ENCODE data around the gene FOXD1. TPM values are rescaled to one million over a fixed set of nuclear protein-coding genes. Genes with fewer than 3 reads are reported as not detected.

Gene FOXD1
- total RNA-seq, 1 experiment from 2014 or later = 50.9 TPM

- ChIA-PET POLR2A (interaction anchor here (0.6 to 2.5 kb wide), 4 partner anchors 56 to 285 kb away, joined by 3 to 7 read pairs (median 3); partner anchors contain the start of gene BTF3), CTCF (interaction anchor here (1.1 to 3.7 kb wide), 3 partner anchors 9 to 226 kb away, joined by 3 to 26 read pairs (median 8); no protein-coding TSS in a partner anchor)
- no peak for TF ChIP-seq CTCF (IDR thresholded peaks at IDR 0.05; ENCODE audit: unreplicated experiment)
- Mint-ChIP-seq H3K36me3 (ENCODE audit: insufficient read depth, unreplicated experiment) (peaks cover 14% of the 10 kb centered on the region), H3K27ac (ENCODE audit: low read depth, unreplicated experiment) (no peak overlapping the region), H3K9me3 (ENCODE audit: unreplicated experiment) (no peaks in the 10 kb centered on the region), H3K4me1 (ENCODE audit: insufficient read depth, unreplicated experiment) (peaks cover 14% of the 10 kb centered on the region), H3K4me3 (ENCODE audit: unreplicated experiment) (no peak overlapping the region), H3K27me3 (ENCODE audit: insufficient read depth, unreplicated experiment) (no peaks in the 10 kb centered on the region)
- no peak for DNase-seq (ENCODE audit: unreplicated experiment)
- intact Hi-C loops (cut with micrococcal nuclease) = no loop called here
- BruUV-seq (replicated peaks) = no TSS peak
Measured at GRCh38 chr5:73442231-73442811, 6.3 kb downstream of the FOXD1 start.

- no peak overlapping the region for H3K27ac Mint-ChIP-seq (ENCODE audit: low read depth, unreplicated experiment)
- peaks cover 14% of the 10 kb centered on the region for H3K36me3 Mint-ChIP-seq (ENCODE audit: insufficient read depth, unreplicated experiment)
- H3K9me3 Mint-ChIP-seq (ENCODE audit: unreplicated experiment) = no peaks in the 10 kb centered on the region
- POLR2A ChIA-PET = interaction anchor here (2.5 kb wide), 1 partner anchor 57 kb away, joined by 7 read pairs; the partner anchor contains the start of gene BTF3
- CTCF ChIA-PET = interaction anchor here (0.6 to 3.7 kb wide), 6 partner anchors 10 to 1613 kb away, joined by 3 to 26 read pairs (median 4); no protein-coding TSS in a partner anchor
- BruUV-seq (replicated peaks) = no TSS peak
- TF ChIP-seq CTCF (IDR thresholded peaks at IDR 0.05; ENCODE audit: unreplicated experiment) = no peak
- no peak overlapping the region for H3K4me3 Mint-ChIP-seq (ENCODE audit: unreplicated experiment)
- DNase-seq (ENCODE audit: unreplicated experiment) = no peak
- intact Hi-C loops (cut with micrococcal nuclease) = no loop called here
- no peaks in the 10 kb centered on the region for H3K27me3 Mint-ChIP-seq (ENCODE audit: insufficient read depth, unreplicated experiment)
- H3K4me1 Mint-ChIP-seq (ENCODE audit: insufficient read depth, unreplicated experiment) = peaks cover 14% of the 10 kb centered on the region
Measured at GRCh38 chr5:73441378-73441777, 7.2 kb downstream of the FOXD1 start.

GRCh38 chr5:73440262-73440661 is 8.3 kb downstream of the FOXD1 start:
- Mint-ChIP-seq H3K27me3 (ENCODE audit: insufficient read depth, unreplicated experiment) (no peaks in the 10 kb centered on the region), H3K4me3 (ENCODE audit: unreplicated experiment) (no peak overlapping the region), H3K9me3 (ENCODE audit: unreplicated experiment) (no peaks in the 10 kb centered on the region), H3K27ac (ENCODE audit: low read depth, unreplicated experiment) (no peak overlapping the region), H3K4me1 (ENCODE audit: insufficient read depth, unreplicated experiment) (peaks cover 14% of the 10 kb centered on the region), H3K36me3 (ENCODE audit: insufficient read depth, unreplicated experiment) (peaks cover 14% of the 10 kb centered on the region)
- intact Hi-C loops (cut with micrococcal nuclease) = no loop called here
- no peak for DNase-seq (ENCODE audit: unreplicated experiment)
- POLR2A ChIA-PET = interaction anchor here (2.5 kb wide), 1 partner anchor 58 kb away, joined by 7 read pairs; the partner anchor contains the start of gene BTF3
- no peak for TF ChIP-seq CTCF (IDR thresholded peaks at IDR 0.05; ENCODE audit: unreplicated experiment)
- CTCF ChIA-PET = interaction anchor here (0.6 to 0.7 kb wide), 4 partner anchors 11 to 1526 kb away, joined by 3 to 4 read pairs (median 4); no protein-coding TSS in a partner anchor
- BruUV-seq (replicated peaks) = no TSS peak

GRCh38 chr5:73438645-73439470 is 9.7 kb downstream of the FOXD1 start:
- CTCF ChIA-PET = interaction anchor here (1.7 kb wide), 1 partner anchor 223 kb away, joined by 8 read pairs; no protein-coding TSS in a partner anchor
- DNase-seq (ENCODE audit: unreplicated experiment) = no peak
- Mint-ChIP-seq H3K4me3 (ENCODE audit: unreplicated experiment) (no peak overlapping the region), H3K36me3 (ENCODE audit: insufficient read depth, unreplicated experiment) (peaks cover 5% of the 10 kb centered on the region), H3K27ac (ENCODE audit: low read depth, unreplicated experiment) (no peak overlapping the region), H3K4me1 (ENCODE audit: insufficient read depth, unreplicated experiment) (peaks cover 8% of the 10 kb centered on the region), H3K27me3 (ENCODE audit: insufficient read depth, unreplicated experiment) (no peaks in the 10 kb centered on the region), H3K9me3 (ENCODE audit: unreplicated experiment) (no peaks in the 10 kb centered on the region)
- TF ChIP-seq CTCF (IDR thresholded peaks at IDR 0.05; ENCODE audit: unreplicated experiment) = no peak
- BruUV-seq (replicated peaks) = no TSS peak
- intact Hi-C loops (cut with micrococcal nuclease) = no loop called here
- POLR2A ChIA-PET = interaction anchor here (0.6 to 1.0 kb wide), 3 partner anchors 10 to 961 kb away, joined by 3 to 5 read pairs (median 3); partner anchors contain the start of gene FOXD1
